ENCODE measurements around the gene CCDC24.
A peak's percentile ranks its signal among the peaks of the same experiment; 100 is the strongest.

CCDC24 gene

GRCh38 chr1:44040418-44040817, 49.0 kb downstream of the CCDC24 start:
- TF ChIP-seq, protein P1, sequence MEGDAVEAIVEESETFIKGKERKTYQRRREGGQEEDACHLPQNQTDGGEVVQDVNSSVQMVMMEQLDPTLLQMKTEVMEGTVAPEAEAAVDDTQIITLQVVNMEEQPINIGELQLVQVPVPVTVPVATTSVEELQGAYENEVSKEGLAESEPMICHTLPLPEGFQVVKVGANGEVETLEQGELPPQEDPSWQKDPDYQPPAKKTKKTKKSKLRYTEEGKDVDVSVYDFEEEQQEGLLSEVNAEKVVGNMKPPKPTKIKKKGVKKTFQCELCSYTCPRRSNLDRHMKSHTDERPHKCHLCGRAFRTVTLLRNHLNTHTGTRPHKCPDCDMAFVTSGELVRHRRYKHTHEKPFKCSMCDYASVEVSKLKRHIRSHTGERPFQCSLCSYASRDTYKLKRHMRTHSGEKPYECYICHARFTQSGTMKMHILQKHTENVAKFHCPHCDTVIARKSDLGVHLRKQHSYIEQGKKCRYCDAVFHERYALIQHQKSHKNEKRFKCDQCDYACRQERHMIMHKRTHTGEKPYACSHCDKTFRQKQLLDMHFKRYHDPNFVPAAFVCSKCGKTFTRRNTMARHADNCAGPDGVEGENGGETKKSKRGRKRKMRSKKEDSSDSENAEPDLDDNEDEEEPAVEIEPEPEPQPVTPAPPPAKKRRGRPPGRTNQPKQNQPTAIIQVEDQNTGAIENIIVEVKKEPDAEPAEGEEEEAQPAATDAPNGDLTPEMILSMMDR (IDR thresholded peaks at IDR 0.05; ENCODE audit: low read length, missing control alignments): no peak
- DNase-seq (ENCODE audit: low read depth): peak; percentile 45
- no peak overlapping the region for H3K4me3 ChIP-seq (replicated peaks; ENCODE audit: low read depth, low read length)

- DNase-seq (ENCODE audit: low read depth): peak; percentile 32
- H3K4me3 ChIP-seq (replicated peaks; ENCODE audit: low read depth, low read length): no peak overlapping the region
- TF ChIP-seq, protein P1 (IDR thresholded peaks at IDR 0.05; ENCODE audit: low read length, missing control alignments): no peak
These were observed 49.4 kb downstream of the CCDC24 start for GRCh38 chr1:44040846-44041245.

GRCh38 chr1:44043176-44044070, 52.0 kb downstream of the CCDC24 start:
- TF ChIP-seq, protein P1 (IDR thresholded peaks at IDR 0.05; ENCODE audit: low read length, missing control alignments): no peak
- no peak for DNase-seq (ENCODE audit: low read depth)

DNA sequence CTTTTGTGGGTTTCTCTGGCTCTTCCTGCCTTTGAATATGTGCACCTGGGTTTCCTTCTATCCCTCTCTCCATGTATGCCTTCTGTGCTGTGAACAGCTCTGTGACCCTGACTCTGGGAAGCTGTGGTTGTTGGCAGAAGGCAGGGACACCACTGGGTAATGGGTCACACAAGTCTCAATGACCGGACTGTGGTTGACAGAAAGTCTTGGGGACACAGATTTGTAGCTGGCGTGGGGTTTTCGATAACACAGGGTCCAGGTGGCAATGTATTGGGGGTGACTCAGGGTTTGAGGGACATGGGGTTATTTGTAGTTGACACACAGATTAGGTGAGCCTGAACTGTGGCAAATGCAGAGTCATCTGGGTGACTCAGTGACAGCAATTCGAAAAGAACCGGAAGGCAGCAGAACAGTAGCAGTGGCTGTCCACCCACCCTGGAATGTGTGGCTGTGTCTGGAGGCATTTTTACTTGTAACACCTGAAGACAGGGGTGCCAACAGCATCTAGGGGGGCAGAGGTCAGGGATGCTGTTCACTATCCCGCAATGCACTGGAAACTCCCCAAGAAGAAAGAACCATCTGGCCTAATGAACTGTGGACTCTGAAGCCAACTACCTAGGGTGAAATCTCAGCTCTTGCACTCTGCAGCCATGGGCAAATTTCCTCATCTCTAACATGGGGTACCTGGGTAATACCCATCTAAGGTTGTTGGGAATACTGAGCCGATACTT, 52.8 kb downstream of the CCDC24 start:
- no peak overlapping the region for H3K4me3 ChIP-seq (replicated peaks; ENCODE audit: low read depth, low read length)
- no peak for DNase-seq (ENCODE audit: low read depth)
- TF ChIP-seq, protein P1 (IDR thresholded peaks at IDR 0.05; ENCODE audit: low read length, missing control alignments): no peak

More at GRCh38 chr1:44043176-44044070, 52.0 kb downstream of the CCDC24 start:
- H3K4me3 ChIP-seq (replicated peaks; ENCODE audit: low read depth, low read length): no peak overlapping the region

- H3K4me3 ChIP-seq (replicated peaks; ENCODE audit: low read depth, low read length): no peak overlapping the region
- TF ChIP-seq, protein P1 (IDR thresholded peaks at IDR 0.05; ENCODE audit: low read length, missing control alignments): no peak
- DNase-seq (ENCODE audit: low read depth): no peak
These were observed 53.7 kb downstream of the CCDC24 start for GRCh38 chr1:44045064-44045463.
